ENCODE data around the gene TDRD10. TPM values are rescaled to one million over a fixed set of nuclear protein-coding genes. Genes with fewer than 3 reads are reported as not detected.

Gene TDRD10
- total RNA-seq, 4 donors from 2014 or later = 5.6 to 9.9 (median 7.3) TPM

GRCh38 chr1:154497026-154497806, 4.8 kb upstream of the TDRD10 start:
- H3K4me3 ChIP-seq (replicated peaks in 1 of 3) = no peak overlapping the region
- no peaks in the 10 kb centered on the region for H3K27me3 ChIP-seq
- intact Hi-C loops (cut with DNase I) = no loop called here
- peaks cover 0 to 2% of the 10 kb centered on the region in 2 donors for H3K36me3 ChIP-seq
- peak; percentile 50 to 60 for DNase-seq
- peaks cover 20 to 45% of the 10 kb centered on the region in 2 donors for H3K4me1 ChIP-seq
- TF ChIP-seq POLR2A (IDR thresholded peaks at IDR 0.05) = no peak
- no peak for TF ChIP-seq CTCF (IDR thresholded peaks at IDR 0.05)
- H3K9me3 ChIP-seq = no peaks in the 10 kb centered on the region
- peak overlapping the region; percentile 44 to 56 (median 55) for H3K27ac ChIP-seq
- WGBS, 2 donors = 29 to 33% methylated on average over 5 of the region's 5 CpGs

- 83 to 87% methylated on average over 1 of the region's 1 CpG for WGBS, 2 donors
- Histone ChIP-seq H3K4me3 (replicated peaks in 1 of 3) (peak overlapping the region in 1 of 3 donors; percentile 54), H3K4me1 (peaks cover 20 to 52% of the 10 kb centered on the region in 2 donors), H3K27ac (peak overlapping the region in 1 of 3 donors; percentile 68), H3K36me3 (peaks cover 0 to 2% of the 10 kb centered on the region in 2 donors), H3K9me3 (no peaks in the 10 kb centered on the region), H3K27me3 (no peaks in the 10 kb centered on the region)
- DNase-seq = no peak
- no peak for TF ChIP-seq CTCF (IDR thresholded peaks at IDR 0.05)
- TF ChIP-seq POLR2A (IDR thresholded peaks at IDR 0.05) = no peak
- intact Hi-C loops (cut with DNase I) = no loop called here
Observed at GRCh38 chr1:154499446-154499845, 2.6 kb upstream of the TDRD10 start.

- no peaks in the 10 kb centered on the region for H3K9me3 ChIP-seq
- H3K27me3 ChIP-seq = no peaks in the 10 kb centered on the region
- WGBS, 2 donors = 58% methylated on average over 8 of the region's 8 CpGs
- intact Hi-C loops (cut with DNase I) = no loop called here
- H3K27ac ChIP-seq = peak overlapping the region in 2 of 3 donors; percentile 68 to 78
- H3K36me3 ChIP-seq = peaks cover 0 to 2% of the 10 kb centered on the region in 2 donors
- TF ChIP-seq CTCF (IDR thresholded peaks at IDR 0.05) = no peak
- no peak for TF ChIP-seq POLR2A (IDR thresholded peaks at IDR 0.05)
- H3K4me3 ChIP-seq (replicated peaks in 1 of 3) = peak overlapping the region in 2 of 3 donors; percentile 32 to 54
- DNase-seq = no peak
- peaks cover 20 to 43% of the 10 kb centered on the region in 2 donors for H3K4me1 ChIP-seq
Observed at GRCh38 chr1:154500533-154500932, 1.5 kb upstream of the TDRD10 start.

GRCh38 chr1:154501423-154502065, 475 bp upstream of the TDRD10 start:
- Histone ChIP-seq H3K9me3 (no peaks in the 10 kb centered on the region), H3K36me3 (peaks cover 0 to 2% of the 10 kb centered on the region in 2 donors), H3K4me3 (replicated peaks in 1 of 3) (peak overlapping the region; percentile 25 to 54 (median 32)), H3K27me3 (no peaks in the 10 kb centered on the region), H3K4me1 (peaks cover 17 to 33% of the 10 kb centered on the region in 2 donors), H3K27ac (peak overlapping the region; percentile 62 to 78 (median 68))
- peak; percentile 71 to 73 for DNase-seq
- intact Hi-C loops (cut with DNase I) = no loop called here
- WGBS, 2 donors = 3 to 6% methylated on average over 5 to 17 of the region's 54 CpGs
- TF ChIP-seq POLR2A (IDR thresholded peaks at IDR 0.05) = peak in 1 of 2 donors; percentile 33
- TF ChIP-seq CTCF (IDR thresholded peaks at IDR 0.05) = no peak

GRCh38 chr1:154502744-154503115, 711 bp downstream of the TDRD10 start:
- H3K9me3 ChIP-seq = no peaks in the 10 kb centered on the region
- peak overlapping the region in 1 of 3 donors; percentile 54 for H3K4me3 ChIP-seq (replicated peaks in 1 of 3)
- peak overlapping the region in 2 of 3 donors; percentile 68 to 78 for H3K27ac ChIP-seq
- TF ChIP-seq POLR2A (IDR thresholded peaks at IDR 0.05) = no peak
- peaks cover 0 to 2% of the 10 kb centered on the region in 2 donors for H3K36me3 ChIP-seq
- H3K27me3 ChIP-seq = no peaks in the 10 kb centered on the region
- peaks cover 10 to 22% of the 10 kb centered on the region in 2 donors for H3K4me1 ChIP-seq
- no peak for DNase-seq
- intact Hi-C loops (cut with DNase I) = no loop called here
- WGBS, 2 donors = 20% methylated on average over 1 of the region's 43 CpGs; no CpG with 5 or more reads in 1 of the 2 donors
